GM19397 (cell line): Measurements from ENCODE around the gene SRPK2.

Experiments used
- ATAC-seq: cut with Tn5 transposase; IDR thresholded peaks from one replicate; pipeline ENCODE4 v1.9.1; 2021; ENCODE audit warnings: mild to moderate bottlenecking, moderate library complexity; ENCODE audit not compliant: unreplicated experiment

The SRPK2 gene

DNA sequence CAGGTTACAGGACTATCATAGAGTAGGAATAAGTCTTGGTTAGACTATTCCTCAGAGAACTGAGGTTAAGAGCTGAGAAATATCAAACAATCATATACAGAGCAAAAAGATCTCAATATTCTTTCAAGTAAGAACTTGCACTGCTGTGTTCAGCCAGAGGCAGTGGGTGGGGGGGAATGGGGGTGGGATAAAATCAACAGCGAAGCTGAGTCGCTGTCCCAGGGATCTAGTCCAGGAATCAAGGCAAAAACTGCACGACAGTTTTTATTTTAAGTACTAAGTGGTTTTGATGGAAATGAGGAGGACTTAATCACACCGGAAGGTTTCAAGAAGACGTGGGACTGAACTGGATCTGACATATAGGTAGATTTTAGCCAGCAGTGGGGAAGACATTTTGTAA is 159.1 kb downstream of the SRPK2 start:
- no peak for ATAC-seq

DNA sequence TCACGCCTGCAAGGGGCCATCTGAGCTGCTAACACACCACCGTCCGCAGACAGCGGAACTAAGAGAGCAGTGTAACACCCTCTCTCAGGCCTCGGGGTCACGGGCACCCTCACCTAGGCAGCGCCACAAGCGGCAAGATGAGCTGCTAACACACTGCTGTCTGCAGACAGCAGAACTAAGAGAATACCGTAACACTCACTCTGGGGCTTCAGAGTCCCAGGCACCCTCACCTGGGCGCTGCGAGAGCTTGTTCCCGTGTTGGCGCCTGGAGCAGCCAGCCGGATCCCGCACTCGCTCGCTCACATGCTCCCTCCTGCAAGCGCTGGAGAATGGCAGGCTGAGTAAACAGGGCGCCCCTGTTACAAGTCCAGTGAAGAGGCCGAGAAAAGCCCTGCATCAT is 160.2 kb downstream of the SRPK2 start:
- no peak for ATAC-seq

DNA sequence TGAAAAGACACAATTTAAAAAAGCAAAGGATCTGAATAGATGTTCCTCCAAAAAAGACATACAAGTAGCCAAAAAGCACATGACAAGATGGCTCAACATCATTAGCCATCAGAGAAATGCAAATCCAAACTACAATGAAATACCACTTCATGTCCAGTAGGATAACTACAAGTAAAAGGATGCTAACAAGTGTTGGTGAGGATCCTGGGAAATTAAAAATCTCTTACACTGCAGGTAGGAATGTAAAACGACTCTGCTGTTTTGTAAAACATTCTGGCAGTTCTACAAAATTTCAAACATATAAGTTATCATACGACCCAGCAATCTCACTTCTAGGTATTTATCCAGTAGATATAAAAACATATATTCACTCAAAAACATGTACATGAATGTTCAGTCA is 161.3 kb downstream of the SRPK2 start:
- ATAC-seq, result no peak

DNA sequence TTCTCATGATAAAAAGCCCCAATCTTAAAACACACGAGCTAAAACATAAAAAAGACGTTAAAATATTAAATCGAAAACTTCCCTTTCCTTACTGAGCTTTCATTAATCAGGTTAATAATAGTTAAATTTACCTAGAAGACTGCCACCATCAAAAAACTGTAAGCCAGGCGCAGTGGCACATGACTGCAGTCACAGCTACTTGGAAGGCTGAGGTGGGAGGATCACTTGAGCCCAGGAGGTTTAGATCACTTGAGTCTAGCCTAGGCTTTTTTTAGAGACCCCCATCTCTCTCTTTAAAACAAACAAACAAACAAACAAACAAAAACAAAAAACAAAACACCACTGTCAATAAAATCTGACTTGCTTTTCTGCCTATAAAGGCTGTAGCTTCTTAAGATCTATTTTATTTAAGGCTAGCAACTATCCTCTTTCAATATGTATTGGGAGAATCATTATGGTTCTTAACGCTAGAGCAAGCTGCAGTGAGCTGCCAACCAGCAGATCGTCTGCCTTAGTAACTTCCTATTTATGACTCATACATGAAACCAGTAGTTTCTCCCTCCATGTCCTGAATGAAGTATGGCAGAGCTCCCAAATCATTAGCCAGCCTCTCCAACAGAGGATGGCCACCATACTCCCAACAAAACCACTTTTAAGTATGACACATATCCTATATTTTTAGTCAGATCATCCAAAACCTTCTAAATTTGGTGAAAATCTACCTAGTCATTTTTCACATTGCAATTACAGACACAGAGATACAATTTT is 163.7 kb downstream of the SRPK2 start:
- ATAC-seq, result peak; percentile 63

DNA sequence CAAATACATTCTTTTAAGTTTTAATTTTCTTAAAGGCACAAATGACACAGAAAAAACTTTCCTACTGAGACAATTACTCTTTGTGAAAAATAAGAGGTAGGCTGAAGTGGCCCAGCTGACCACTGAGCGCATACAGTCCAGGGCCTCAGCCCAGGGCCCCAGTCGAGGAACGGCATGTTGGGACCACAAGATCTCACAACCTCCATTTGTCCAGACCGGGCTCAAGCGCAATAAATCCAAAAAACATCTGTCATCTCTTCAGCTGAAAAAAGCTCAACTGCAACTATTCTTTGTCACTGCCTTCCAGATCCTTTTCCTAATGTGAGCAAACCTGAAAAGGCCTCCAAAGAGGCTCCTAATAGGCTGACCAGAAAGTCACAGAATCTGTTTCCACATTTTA is 165.8 kb downstream of the SRPK2 start:
- ATAC-seq, result no peak

DNA sequence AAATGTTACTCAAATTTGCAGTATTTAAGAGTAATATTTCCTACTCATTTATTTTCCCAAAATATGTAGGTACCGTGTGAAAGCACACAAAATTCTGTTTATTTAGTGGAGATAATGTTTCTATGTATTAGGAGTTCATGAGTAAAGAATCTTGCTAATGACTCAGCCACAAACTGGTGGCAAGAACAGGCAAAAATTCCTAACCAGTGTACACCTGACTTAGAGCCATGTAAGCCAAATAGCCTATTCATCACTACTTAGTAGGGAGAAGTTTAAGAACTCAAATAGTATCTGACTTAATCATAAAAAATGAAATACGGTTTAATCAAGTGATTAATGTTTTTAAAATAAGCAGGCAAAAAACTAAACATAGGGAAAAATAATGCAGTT is 169.0 kb downstream of the SRPK2 start:
- no peak for ATAC-seq

DNA sequence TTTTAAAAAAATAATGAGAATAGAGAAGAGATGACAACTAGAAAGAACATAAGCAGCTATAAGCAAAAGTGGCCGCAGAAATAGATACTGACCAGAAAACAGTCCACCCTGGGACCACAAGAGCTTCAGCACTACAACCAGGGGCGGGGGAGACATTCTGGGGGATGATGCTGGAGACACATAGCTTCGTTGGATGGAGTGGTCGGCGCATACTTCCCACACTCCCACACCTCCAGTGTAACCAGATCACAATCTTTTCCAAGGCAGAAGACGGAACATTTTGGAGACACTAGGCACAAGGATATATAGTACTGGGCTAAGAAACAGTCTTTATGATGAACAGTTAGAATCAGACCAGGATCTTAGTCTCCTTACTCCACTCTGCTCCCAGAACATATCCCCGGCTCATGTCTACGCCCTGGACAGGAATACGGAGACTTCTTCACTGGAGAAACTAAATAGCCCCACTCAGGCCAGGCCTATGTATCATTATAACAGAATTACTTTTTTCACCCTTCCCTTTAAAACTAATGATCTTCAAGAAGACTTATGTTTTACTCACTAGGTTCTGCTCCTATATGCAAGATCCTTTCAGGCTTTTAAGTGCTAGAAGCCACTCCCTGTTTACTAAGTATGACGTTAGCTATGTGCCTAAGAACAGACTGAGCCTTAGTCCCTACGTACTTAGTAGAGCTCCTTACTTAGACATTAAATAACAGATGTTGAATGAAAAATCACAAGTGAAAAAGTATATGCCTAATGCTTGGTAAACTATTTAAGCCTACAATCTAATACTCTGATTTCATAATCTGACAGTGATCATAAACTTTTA is 169.6 kb downstream of the SRPK2 start:
- ATAC-seq, result no peak

DNA sequence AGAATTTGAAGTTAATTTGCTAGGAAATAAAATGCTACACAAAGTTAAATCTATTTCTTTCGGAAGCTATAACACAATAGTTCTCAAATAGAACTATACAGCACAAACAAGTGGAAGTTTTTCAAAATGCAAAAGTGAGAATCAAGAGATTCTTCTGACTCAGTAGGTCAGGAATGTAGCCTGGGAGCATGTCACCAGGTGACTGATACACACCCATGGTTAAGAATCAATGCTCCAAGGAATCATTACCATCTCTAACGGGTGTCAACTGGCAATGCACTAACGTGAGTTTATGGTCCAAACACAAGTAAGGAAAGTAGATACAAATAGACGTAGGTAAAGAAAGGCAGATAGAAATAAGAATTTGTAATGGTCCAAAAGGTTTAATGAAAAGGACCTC is 170.5 kb downstream of the SRPK2 start:
- ATAC-seq, result no peak

DNA sequence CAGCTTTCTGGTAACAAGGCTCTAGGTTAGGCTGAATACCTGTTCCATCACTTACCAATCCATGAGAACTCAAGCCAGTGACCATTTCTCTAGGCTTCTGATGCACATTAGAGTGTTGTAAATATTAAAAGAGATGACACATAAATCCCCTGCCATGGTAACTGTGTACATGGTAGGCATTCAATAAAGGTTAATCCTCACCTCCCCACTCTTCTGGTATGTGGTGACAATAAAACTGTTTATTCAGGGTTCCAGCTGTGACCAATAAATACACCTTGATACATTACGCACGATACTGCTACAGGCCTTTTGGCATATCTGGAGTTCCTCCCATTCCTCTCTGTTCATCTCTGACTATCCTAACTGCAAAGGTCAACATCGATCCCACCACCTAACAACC is 171.9 kb downstream of the SRPK2 start:
- no peak for ATAC-seq

DNA sequence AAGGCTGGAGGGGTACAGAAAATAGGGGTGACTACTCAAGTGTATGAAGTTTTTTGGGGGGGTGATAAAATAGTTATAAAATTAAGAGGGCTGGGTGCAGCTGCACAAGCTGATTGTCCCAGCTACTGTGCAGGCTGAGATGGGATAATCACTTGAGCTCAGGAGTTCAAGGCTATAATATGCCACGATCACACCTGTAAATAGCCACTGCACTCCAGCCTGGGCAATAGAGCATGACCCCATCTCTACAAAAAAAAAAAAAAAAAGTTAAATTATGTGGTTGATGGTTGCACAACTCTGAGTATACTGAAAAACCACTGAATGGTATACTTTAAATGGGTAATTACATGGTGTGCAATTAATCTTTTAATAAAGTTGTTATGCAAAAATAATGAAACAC is 172.9 kb downstream of the SRPK2 start:
- ATAC-seq, result no peak

DNA sequence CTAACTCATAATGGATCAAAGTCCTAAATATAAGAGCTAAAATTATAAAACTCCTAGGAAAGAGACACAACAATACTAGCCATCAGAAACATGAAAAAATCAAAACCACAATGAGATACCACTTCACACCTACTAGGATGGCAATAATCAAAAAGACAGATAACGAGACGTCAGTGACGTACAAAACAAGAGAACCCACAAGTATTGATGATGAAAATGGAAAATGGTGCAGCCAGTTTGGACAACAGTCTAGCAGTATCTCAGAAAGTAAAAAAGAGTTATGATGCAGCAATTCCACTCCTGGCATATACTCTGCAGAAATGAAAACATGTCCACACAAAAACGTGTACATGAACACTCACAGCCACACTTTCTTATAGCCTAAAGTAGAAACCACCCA is 173.5 kb downstream of the SRPK2 start:
- no peak for ATAC-seq

DNA sequence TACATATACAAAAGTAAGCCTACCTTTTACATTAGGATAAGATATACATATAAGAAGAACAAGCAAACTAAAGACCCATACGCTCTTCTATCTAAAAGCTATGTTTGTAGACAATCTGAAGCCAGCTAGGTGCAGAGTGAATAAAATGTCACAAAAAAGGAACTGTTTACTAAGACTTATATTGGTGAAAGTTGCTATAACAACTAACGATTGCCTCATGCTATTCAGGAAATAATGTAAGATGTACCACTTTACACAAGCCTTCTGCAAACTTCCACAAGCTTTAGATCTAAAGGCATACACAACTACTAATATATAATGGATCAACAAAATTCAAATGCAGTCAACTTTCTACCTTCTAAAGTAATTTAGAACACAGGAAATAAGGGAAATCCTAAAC is 175.1 kb downstream of the SRPK2 start:
- no peak for ATAC-seq

DNA sequence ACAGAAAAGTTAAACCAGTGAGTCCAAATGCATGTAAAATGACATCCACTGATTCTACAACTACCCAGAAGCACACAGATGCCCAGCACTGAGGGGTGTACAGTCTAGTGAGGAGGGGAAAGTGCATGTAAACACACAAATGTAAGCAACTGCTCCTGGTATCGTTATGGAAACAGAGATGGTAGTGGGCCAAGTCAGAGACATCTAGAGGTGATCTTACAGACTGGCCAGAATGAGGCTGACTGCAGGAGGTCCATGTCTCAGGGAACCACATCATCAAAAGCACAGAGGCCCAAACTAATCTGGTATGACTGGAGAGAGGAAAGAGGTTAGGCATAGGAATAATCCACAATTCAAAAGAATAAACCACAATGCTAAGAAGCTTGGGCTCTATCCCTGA is 176.5 kb downstream of the SRPK2 start:
- no peak for ATAC-seq

DNA sequence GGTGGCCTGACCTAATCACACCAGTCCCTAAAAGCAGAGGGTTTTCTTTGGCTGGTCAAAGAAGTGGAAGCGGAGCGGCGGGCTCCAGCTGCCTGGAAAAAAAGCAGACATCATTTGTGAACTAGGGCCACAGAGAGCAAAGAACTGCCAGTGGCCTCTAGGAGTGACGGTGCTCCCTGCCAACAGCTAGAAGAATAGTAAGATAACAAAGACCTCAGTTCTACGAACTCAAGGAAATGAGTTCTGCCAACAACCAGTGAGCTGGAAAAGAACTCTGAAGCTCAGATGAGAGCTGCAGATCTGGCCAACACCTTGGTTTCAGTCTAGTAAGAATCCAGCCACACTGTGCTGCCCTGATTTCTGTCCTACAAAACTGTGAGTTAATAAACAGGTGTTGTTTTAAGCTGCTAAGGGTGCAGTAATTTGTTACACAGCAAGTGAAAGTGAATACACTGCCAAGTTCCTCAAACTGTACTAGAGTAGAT is 178.0 kb downstream of the SRPK2 start:
- peak; percentile 82 for ATAC-seq

DNA sequence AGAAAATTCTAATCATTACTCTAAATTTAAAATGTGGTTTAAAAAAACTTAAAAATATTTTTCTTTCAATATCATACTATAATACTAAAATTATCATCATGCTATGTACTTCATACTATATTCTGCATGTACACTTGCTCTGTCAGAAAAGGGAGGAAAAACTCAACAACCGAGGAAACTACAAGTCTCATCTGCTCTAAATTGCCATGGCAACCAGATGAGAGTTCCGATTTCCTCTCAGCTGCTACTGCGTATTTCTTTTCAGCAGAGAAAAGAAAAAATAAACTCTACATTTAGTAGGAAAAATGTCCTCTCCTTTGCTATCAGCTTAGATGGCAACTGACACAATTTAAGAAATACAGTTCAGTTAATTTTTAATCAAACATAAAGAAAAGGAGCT is 178.9 kb downstream of the SRPK2 start:
- ATAC-seq, result no peak

DNA sequence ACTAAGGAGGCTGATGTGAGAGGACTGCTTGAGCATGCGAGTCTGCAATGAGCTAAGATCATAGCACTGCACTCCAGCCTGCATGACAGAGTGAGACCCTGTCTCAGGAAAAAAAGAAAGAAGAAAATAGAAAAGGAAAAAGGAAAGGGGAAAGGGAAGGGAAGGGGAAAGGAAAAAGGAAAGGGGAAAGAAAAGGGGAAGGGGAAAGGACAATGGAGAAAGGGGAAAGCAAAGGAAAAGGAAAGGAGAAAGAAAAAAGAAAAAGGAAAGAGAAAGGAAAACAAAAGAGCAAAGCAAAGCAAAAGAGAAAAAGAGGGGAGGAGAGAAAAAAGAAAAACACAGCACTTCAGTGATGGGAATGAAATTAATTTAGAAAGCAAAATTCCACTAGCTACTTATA is 179.3 kb downstream of the SRPK2 start:
- no peak for ATAC-seq

DNA sequence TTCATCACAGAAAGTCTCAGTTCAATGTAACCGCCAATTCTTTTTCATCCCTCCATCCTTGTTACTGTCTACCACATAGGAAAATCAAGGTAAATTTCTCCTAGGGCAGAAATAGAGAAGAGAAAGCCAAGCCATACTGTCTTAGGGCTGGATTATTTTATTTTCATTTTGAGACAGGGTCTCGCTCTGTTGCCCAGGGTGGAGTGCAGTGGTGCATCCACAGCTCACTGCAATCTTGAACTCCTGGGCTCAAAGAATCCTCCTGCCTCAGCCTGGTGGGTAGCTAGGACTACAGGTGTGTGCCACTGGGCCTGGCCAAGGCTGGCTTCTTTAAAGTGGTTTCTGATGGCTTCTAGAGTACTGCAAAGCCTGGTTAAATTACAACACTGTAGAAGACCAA is 181.7 kb downstream of the SRPK2 start:
- ATAC-seq, result no peak

DNA sequence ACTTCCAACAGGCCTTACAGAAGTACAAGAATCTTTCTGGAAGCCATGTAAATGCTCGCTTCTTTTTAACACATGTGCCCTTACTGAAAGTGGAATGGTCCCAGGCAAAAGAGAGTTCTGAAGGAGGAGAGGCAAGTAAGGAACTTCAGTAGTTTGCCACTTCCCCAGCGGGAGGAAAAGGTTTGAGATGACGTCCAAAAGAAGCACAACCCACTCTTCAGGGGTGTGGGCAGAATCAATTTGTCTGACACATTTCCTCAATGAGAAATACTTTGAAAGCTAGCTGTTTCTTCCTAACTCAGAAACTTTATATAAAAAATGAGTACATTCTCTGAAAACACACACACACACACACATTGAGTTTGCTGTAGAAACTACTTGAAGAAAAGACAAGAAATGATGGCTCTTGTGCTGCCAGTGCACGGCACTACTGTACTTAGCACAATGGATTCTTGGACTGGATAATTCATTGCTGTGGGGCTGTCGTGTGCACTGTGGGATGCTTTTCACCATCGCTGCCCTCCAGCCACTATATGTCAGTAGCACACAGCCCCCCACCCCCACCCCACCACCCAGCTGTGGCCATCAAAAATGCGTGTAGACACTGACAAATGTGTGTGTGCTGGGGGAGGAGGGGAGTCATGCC is 183.0 kb downstream of the SRPK2 start:
- no peak for ATAC-seq

DNA sequence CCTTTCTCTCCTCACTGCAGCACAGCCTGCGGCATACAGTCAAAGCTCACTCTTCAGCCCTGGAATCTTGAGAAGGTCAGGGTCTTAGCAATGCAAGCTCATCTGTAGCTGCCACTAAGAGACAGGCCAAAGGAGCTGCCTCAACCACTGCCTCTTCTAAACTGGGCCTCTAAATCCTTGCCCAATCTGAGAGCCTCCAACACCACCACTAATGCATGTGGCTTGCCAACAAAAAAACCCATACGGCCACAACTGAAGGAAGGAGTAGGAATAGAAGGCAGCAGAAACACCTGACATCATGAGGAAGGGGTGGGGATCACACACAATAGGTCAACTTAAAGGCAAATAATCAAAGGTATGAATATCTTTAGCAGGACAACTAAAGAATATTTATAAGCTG is 183.8 kb downstream of the SRPK2 start:
- ATAC-seq, result no peak

DNA sequence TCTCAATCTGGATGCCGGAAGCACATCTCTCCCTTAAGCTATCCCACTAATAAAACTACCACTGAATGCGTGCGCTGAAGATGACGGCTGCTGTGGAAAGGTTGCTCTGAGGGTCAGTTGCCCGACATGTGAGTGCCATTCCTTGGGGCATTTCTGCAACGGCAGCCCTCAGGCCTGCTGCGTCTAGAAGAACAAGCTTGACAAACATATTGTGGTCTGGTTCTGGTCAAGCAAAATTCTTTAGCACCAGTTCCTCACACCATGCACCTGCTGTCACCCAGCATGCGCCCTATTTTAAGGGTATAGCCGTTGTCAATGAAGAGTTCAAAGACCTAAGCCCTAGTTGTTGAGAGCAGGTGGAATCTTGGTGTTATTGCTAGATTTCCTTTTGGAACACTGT is 184.2 kb downstream of the SRPK2 start:
- no peak for ATAC-seq

DNA sequence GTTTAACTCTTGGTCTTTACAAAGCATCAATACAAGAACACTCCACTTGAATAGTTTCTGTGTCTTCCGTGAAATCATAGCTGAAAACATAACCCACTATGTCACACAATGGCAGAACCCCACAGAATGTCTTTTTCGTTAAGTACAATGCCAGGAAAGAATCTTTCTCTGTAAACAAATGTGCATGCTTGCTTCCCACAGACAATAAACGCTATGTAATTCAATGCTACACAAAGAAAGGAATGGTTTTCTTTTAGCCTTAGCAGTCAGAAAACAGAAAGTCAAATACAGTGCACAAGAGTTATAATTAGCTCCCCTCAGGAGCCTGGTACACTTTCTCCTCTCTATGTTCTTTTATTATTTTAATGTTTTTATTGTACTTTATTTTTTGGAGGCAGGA is 186.1 kb downstream of the SRPK2 start:
- no peak for ATAC-seq

DNA sequence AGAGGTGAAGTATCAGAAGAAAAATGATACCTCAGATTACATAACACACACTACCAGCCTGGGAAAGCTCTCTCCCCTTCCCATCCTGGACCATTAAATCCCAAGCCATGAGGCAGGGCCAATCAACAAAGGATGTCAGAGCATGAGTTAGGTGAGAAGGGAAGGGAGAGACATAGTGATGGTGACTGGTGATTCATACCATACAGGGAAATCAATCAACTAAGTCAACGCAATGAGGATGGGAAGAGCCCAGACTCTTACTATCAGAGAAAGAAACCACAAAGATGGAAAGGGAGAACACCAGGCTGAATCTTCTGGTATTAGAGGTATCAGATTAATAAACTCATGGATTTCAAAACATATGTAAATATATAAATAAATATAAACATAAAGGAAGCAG is 189.3 kb downstream of the SRPK2 start:
- ATAC-seq, result no peak
